GM12891 (cell line): Measurements from ENCODE around the gene UBE2K.

Experiments
- PAX5 ChIP-seq: IDR thresholded peaks from 2 replicates; pipeline ENCODE4 v1.6.1; 2011; ENCODE audit warnings: low read length, moderate library complexity, mild to moderate bottlenecking; ENCODE audit not compliant: insufficient read depth, severe bottlenecking
- POLR2A ChIP-seq: IDR thresholded peaks from 2 replicates; pipeline ENCODE4 v1.6.1; 2011; ENCODE audit warnings: low read depth, low read length, control low read depth
- POLR2AphosphoS5 ChIP-seq: IDR thresholded peaks from 2 replicates; pipeline ENCODE4 v1.6.1; 2011; ENCODE audit warnings: low read depth, low read length, control low read depth
- POU2F2 ChIP-seq: IDR thresholded peaks from 2 replicates; pipeline ENCODE4 v1.6.1; 2011; ENCODE audit warnings: low read depth, mild to moderate bottlenecking, control low read depth, low read length, moderate library complexity
- TAF1 ChIP-seq: IDR thresholded peaks from 2 replicates; pipeline ENCODE4 v1.6.1; 2011; ENCODE audit warnings: low read depth, low read length, control low read depth

DNA sequence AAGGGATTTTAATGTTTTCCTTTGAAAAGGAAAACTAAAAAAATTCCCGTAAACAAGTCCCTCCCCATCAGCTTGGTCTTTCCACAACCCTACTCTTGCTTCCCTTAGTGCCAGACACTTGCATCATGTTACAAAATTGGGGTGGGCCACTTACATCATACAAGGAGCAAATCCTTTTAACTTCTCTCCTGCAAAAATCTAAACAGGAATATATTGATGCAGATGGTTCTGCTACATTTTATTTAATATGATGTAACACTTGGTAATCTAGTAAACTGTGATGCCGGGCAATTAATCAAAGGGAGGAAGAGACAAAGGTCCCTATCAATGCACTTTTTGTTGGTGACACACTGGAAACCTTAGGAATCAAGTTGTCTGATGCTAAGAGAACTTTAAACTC is 125.3 kb downstream of the UBE2K start:
- no peak for TF ChIP-seq POLR2AphosphoS5
- no peak for TF ChIP-seq POLR2A
- no peak for TF ChIP-seq TAF1
- TF ChIP-seq PAX5 = no peak
- no peak for TF ChIP-seq POU2F2
